SK-N-SH treated with all-trans-retinoic acid at 6 μM for 48 hours (cell line): ENCODE measurements around the gene WDR48.

Source experiments
- ATAC-seq: fragments of 200-7000 bp; cut with Tn5 transposase; 3 replicates; pipeline ENCODE4 v1.9.1; 2020; ENCODE audit warnings: mild to moderate bottlenecking, moderate library complexity
- CSDC2 ChIP-seq: fragments of 250-450 bp; sonication (Bioruptor Pico); IDR thresholded peaks from 2 replicates; pipeline ENCODE4 v1.5.0; 2020; ENCODE audit warnings: mild to moderate bottlenecking, moderate library complexity
- CSRNP3 ChIP-seq: fragments of 250-450 bp; sonication (Bioruptor Pico); IDR thresholded peaks from 2 replicates; pipeline ENCODE4 v1.5.1; 2021; ENCODE audit warnings: mild to moderate bottlenecking, moderate library complexity
- GLIS3 ChIP-seq: fragments of 250-450 bp; sonication (Bioruptor Pico); IDR thresholded peaks from 2 replicates; pipeline ENCODE4 v1.5.0; 2020; ENCODE audit warnings: mild to moderate bottlenecking, moderate library complexity
- ISL1 ChIP-seq: fragments of 250-450 bp; sonication (Bioruptor Pico); IDR thresholded peaks from 2 replicates; pipeline ENCODE4 v2.1.2; 2022; ENCODE audit warnings: mild to moderate bottlenecking, moderate library complexity
- PATZ1 ChIP-seq: fragments of 250-450 bp; sonication (Bioruptor Pico); IDR thresholded peaks from 2 replicates; pipeline ENCODE4 v1.8.0; 2020; ENCODE audit warnings: mild to moderate bottlenecking, moderate library complexity, borderline replicate concordance
- POU6F1 ChIP-seq: fragments of 250-450 bp; sonication (Bioruptor Pico); IDR thresholded peaks from 2 replicates; pipeline ENCODE4 v1.8.0; 2021; ENCODE audit warnings: low read depth, mild to moderate bottlenecking, moderate library complexity, borderline replicate concordance
- PPARA ChIP-seq: fragments of 250-450 bp; sonication (Bioruptor Pico); IDR thresholded peaks from 2 replicates; pipeline ENCODE4 v1.5.0; 2020; ENCODE audit warnings: mild to moderate bottlenecking, borderline replicate concordance
- RARB ChIP-seq: fragments of 250-450 bp; sonication (Bioruptor Pico); IDR thresholded peaks from 2 replicates; pipeline ENCODE4 v1.8.0; 2021; ENCODE audit warnings: mild to moderate bottlenecking, moderate library complexity
- TCF4 ChIP-seq: fragments of 250-450 bp; sonication (Bioruptor Pico); IDR thresholded peaks from 2 replicates; pipeline ENCODE4 v1.8.0; 2021; ENCODE audit warnings: mild to moderate bottlenecking, moderate library complexity, borderline replicate concordance
- TOX ChIP-seq: fragments of 250-450 bp; sonication (Bioruptor Pico); IDR thresholded peaks from 2 replicates; pipeline ENCODE4 v1.8.0; 2021; ENCODE audit warnings: mild to moderate bottlenecking, moderate library complexity, borderline replicate concordance
- TSHZ2 ChIP-seq: fragments of 250-450 bp; sonication (Bioruptor Pico); IDR thresholded peaks from 2 replicates; pipeline ENCODE4 v1.5.0; 2020; ENCODE audit warnings: mild to moderate bottlenecking, moderate library complexity
- ZC3H10 ChIP-seq: fragments of 250-450 bp; sonication (Bioruptor Pico); IDR thresholded peaks from 2 replicates; pipeline ENCODE4 v1.5.1; 2021; ENCODE audit warnings: mild to moderate bottlenecking, moderate library complexity
- ZFP3 ChIP-seq: fragments of 250-450 bp; sonication (Bioruptor Pico); IDR thresholded peaks from 2 replicates; pipeline ENCODE4 v1.5.0; 2020; ENCODE audit warnings: mild to moderate bottlenecking, moderate library complexity
- ZFP30 ChIP-seq: fragments of 450-650 bp; formaldehyde crosslinking; IDR thresholded peaks from 2 replicates; pipeline ENCODE4 v1.5.0; 2022; ENCODE audit warnings: mild to moderate bottlenecking, moderate library complexity
- ZNF70 ChIP-seq: fragments of 450-650 bp; formaldehyde crosslinking; IDR thresholded peaks from 2 replicates; pipeline ENCODE4 v1.5.0; 2020; ENCODE audit warnings: mild to moderate bottlenecking, moderate library complexity
- ZNF8 ChIP-seq: fragments of 450-650 bp; formaldehyde crosslinking; IDR thresholded peaks from 2 replicates; pipeline ENCODE4 v1.5.0; 2020; ENCODE audit warnings: mild to moderate bottlenecking, moderate library complexity

The WDR48 gene

GRCh38 chr3:39025222-39025970 lies 26.4 kb upstream of the WDR48 start:
- TF ChIP-seq CSRNP3 (CRISPR knock-in tag), result no peak
- no peak for TF ChIP-seq ZFP30 (CRISPR knock-in tag)
- no peak for TF ChIP-seq ZFP3 (CRISPR knock-in tag)
- TF ChIP-seq ZNF70, result no peak
- TF ChIP-seq ZC3H10 (CRISPR knock-in tag), result no peak
- TF ChIP-seq ISL1 (CRISPR knock-in tag), result no peak
- no peak for TF ChIP-seq ZNF8 (CRISPR knock-in tag)
- TF ChIP-seq GLIS3, result no peak
- TF ChIP-seq POU6F1, result no peak
- no peak for TF ChIP-seq PATZ1 (CRISPR knock-in tag)
- no peak for TF ChIP-seq TSHZ2 (CRISPR knock-in tag)
- ATAC-seq, result no peak

GRCh38 chr3:39028546-39028945 lies 23.3 kb upstream of the WDR48 start:
- no peak for ATAC-seq
- no peak for TF ChIP-seq TOX (CRISPR knock-in tag)
- TF ChIP-seq CSDC2 (CRISPR knock-in tag), result no peak
- TF ChIP-seq TSHZ2 (CRISPR knock-in tag), result no peak
- TF ChIP-seq PPARA (CRISPR knock-in tag), result no peak
- no peak for TF ChIP-seq TCF4 (CRISPR knock-in tag)
- no peak for TF ChIP-seq PATZ1 (CRISPR knock-in tag)
- TF ChIP-seq, all 23 proteins: peak for 0

GRCh38 chr3:39029556-39029955 lies 22.3 kb upstream of the WDR48 start:
- ATAC-seq, result no peak

More at GRCh38 chr3:39029556-39029955, 22.3 kb upstream of the WDR48 start:
- TF ChIP-seq ZNF8 (CRISPR knock-in tag) (no peak), RARB (CRISPR knock-in tag) (no peak), TCF4 (CRISPR knock-in tag) (no peak), TOX (CRISPR knock-in tag) (no peak)
